Measurements from ENCODE around the gene ABCC12. TPM values are rescaled to one million over a fixed set of nuclear protein-coding genes. Genes with fewer than 3 reads are reported as not detected.

The ABCC12 gene
- total and polyA plus RNA-seq, 4 donors: 0.25 TPM; not detected in 3

DNA sequence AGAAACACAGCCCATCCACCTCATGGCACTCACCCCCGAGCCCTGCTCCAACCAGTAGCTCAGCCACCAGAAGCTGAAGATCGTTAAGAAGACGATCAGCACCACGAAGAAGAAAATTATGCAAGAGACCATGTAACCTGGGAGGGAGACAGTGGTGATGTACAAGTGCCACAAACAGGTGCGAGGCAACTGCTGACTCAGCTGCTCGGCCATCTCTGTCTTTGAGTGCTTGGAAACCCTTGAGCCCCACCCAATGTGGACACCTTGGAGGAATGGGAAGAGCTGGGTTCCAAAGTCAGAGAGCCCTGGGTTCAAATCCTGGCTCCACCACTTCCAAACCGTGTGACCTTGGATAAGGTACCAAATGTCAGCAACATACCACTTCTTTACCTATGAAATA is 38.1 kb upstream of the ABCC12 start:
- Histone ChIP-seq H3K36me3 (ENCODE audit: control insufficient read depth in 4 of 4, insufficient read depth in 3 of 4, low read depth in 1 of 4, low read length in 3 of 4) (no peaks in the 10 kb centered on the region), H3K4me1 (ENCODE audit: control insufficient read depth in 4 of 4, insufficient read depth in 4 of 4, low read length in 3 of 4) (peaks cover 0 to 8% (median 5%) of the 10 kb centered on the region in 4 donors), H3K27me3 (ENCODE audit: control insufficient read depth in 4 of 4, insufficient read depth in 4 of 4, low read length in 3 of 4) (no peaks in the 10 kb centered on the region), H3K4me3 (ENCODE audit: low read depth in 1 of 3, low read length in 3 of 3) (no peak overlapping the region), H3K9ac (ENCODE audit: low read depth in 1 of 2, low read length in 2 of 2) (no peak overlapping the region), H3K27ac (ENCODE audit: low read depth in 1 of 2, low read length in 2 of 2) (no peak overlapping the region), H3K9me3 (ENCODE audit: control insufficient read depth in 4 of 4, low read length in 3 of 4) (no peaks in the 10 kb centered on the region)
- 94% methylated on average over 7 of the region's 7 CpGs for WGBS
- TF ChIP-seq, protein P1, sequence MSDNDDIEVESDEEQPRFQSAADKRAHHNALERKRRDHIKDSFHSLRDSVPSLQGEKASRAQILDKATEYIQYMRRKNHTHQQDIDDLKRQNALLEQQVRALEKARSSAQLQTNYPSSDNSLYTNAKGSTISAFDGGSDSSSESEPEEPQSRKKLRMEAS (IDR thresholded peaks at IDR 0.05): no peak
- TF ChIP-seq GABPA (IDR thresholded peaks at IDR 0.05 in 1 of 2, conservative IDR thresholded peaks at IDR 0.05 in 1 of 2) (no peak), YY1 (IDR thresholded peaks at IDR 0.05) (no peak), JUND (IDR thresholded peaks at IDR 0.05) (no peak), FOXA2 (IDR thresholded peaks at IDR 0.05) (no peak)
- TF ChIP-seq, protein P2, sequence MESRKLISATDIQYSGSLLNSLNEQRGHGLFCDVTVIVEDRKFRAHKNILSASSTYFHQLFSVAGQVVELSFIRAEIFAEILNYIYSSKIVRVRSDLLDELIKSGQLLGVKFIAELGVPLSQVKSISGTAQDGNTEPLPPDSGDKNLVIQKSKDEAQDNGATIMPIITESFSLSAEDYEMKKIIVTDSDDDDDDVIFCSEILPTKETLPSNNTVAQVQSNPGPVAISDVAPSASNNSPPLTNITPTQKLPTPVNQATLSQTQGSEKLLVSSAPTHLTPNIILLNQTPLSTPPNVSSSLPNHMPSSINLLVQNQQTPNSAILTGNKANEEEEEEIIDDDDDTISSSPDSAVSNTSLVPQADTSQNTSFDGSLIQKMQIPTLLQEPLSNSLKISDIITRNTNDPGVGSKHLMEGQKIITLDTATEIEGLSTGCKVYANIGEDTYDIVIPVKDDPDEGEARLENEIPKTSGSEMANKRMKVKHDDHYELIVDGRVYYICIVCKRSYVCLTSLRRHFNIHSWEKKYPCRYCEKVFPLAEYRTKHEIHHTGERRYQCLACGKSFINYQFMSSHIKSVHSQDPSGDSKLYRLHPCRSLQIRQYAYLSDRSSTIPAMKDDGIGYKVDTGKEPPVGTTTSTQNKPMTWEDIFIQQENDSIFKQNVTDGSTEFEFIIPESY (IDR thresholded peaks at IDR 0.05): no peak
- TF ChIP-seq, protein P3, sequence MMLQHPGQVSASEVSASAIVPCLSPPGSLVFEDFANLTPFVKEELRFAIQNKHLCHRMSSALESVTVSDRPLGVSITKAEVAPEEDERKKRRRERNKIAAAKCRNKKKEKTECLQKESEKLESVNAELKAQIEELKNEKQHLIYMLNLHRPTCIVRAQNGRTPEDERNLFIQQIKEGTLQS (IDR thresholded peaks at IDR 0.05): no peak
- no peak for DNase-seq (ENCODE audit: low spot score)

DNA sequence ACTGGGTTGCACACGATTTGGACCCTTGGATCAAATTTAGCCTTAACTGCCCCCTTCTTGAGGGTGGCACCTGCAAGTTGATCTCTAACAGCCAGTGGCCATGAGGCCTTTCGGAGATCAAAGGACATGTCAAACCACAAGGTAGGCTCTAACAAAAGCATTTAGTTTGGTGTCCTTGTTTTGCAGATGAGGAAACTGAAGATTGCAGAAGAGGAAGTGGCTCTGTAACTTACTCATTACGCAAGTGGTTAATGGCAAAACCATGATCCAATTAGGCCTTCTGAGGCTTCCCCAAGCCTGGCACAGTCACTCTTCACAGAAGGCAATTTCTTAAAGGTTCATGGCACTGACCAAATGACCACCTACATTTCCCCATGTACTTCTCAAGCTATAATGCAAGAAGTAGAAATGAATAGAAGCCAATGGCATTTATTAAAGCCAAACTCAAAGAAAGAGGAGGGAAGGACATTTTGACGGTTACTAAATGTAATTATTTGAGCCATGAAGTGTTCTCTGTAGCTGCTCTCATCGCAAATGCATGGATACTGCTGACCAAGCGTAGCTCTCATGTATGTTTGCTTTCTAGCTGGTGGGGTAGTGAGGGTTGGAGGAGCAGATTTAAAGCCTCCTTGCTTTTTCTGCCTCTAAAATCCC is 32.8 kb upstream of the ABCC12 start:
- Histone ChIP-seq H3K9me3 (ENCODE audit: control insufficient read depth in 4 of 4, low read length in 3 of 4) (no peaks in the 10 kb centered on the region), H3K36me3 (ENCODE audit: control insufficient read depth in 4 of 4, insufficient read depth in 3 of 4, low read depth in 1 of 4, low read length in 3 of 4) (no peaks in the 10 kb centered on the region), H3K9ac (ENCODE audit: low read depth in 1 of 2, low read length in 2 of 2) (no peak overlapping the region), H3K27ac (ENCODE audit: low read depth in 1 of 2, low read length in 2 of 2) (no peak overlapping the region), H3K4me3 (ENCODE audit: low read depth in 1 of 3, low read length in 3 of 3) (no peak overlapping the region), H3K4me1 (ENCODE audit: control insufficient read depth in 4 of 4, insufficient read depth in 4 of 4, low read length in 3 of 4) (no peaks in the 10 kb centered on the region), H3K27me3 (ENCODE audit: control insufficient read depth in 4 of 4, insufficient read depth in 4 of 4, low read length in 3 of 4) (no peaks in the 10 kb centered on the region)
- 89% methylated on average over 6 of the region's 6 CpGs for WGBS
- TF ChIP-seq, protein P3 (IDR thresholded peaks at IDR 0.05): no peak
- TF ChIP-seq, protein P1 (IDR thresholded peaks at IDR 0.05): no peak
- TF ChIP-seq HNF4G (IDR thresholded peaks at IDR 0.05): no peak
- no peak for DNase-seq (ENCODE audit: low spot score)

DNA sequence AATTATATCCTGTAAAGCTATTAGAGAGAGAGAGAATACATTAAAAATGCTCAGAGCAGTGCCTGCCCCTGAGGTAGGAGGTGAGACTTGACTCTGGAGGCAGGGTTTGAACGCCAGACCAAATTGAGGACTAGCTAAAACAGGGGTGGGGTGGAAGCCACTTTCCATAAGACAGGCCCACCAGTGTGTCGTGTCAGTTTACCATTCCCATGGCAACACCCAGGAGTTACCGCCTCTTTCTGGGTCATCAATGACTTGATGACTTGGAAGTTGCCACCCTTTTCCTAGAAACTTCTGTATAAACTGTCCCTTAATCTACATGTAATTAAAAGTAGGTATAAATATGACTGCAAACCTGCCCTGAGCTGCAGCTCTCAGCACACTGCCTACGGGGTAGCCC is 32.0 kb upstream of the ABCC12 start:
- no peak overlapping the region for H3K9ac ChIP-seq (ENCODE audit: low read depth in 1 of 2, low read length in 2 of 2)
- no peaks in the 10 kb centered on the region for H3K4me1 ChIP-seq (ENCODE audit: control insufficient read depth in 4 of 4, insufficient read depth in 4 of 4, low read length in 3 of 4)
- no peak overlapping the region for H3K27ac ChIP-seq (ENCODE audit: low read depth in 1 of 2, low read length in 2 of 2)
- no peaks in the 10 kb centered on the region for H3K36me3 ChIP-seq (ENCODE audit: control insufficient read depth in 4 of 4, insufficient read depth in 3 of 4, low read depth in 1 of 4, low read length in 3 of 4)
- TF ChIP-seq FOXA1 (IDR thresholded peaks at IDR 0.05) (no peak), GABPA (IDR thresholded peaks at IDR 0.05 in 1 of 2, conservative IDR thresholded peaks at IDR 0.05 in 1 of 2) (no peak)
- TF ChIP-seq, protein P4, sequence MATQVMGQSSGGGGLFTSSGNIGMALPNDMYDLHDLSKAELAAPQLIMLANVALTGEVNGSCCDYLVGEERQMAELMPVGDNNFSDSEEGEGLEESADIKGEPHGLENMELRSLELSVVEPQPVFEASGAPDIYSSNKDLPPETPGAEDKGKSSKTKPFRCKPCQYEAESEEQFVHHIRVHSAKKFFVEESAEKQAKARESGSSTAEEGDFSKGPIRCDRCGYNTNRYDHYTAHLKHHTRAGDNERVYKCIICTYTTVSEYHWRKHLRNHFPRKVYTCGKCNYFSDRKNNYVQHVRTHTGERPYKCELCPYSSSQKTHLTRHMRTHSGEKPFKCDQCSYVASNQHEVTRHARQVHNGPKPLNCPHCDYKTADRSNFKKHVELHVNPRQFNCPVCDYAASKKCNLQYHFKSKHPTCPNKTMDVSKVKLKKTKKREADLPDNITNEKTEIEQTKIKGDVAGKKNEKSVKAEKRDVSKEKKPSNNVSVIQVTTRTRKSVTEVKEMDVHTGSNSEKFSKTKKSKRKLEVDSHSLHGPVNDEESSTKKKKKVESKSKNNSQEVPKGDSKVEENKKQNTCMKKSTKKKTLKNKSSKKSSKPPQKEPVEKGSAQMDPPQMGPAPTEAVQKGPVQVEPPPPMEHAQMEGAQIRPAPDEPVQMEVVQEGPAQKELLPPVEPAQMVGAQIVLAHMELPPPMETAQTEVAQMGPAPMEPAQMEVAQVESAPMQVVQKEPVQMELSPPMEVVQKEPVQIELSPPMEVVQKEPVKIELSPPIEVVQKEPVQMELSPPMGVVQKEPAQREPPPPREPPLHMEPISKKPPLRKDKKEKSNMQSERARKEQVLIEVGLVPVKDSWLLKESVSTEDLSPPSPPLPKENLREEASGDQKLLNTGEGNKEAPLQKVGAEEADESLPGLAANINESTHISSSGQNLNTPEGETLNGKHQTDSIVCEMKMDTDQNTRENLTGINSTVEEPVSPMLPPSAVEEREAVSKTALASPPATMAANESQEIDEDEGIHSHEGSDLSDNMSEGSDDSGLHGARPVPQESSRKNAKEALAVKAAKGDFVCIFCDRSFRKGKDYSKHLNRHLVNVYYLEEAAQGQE (IDR thresholded peaks at IDR 0.05): no peak
- TF ChIP-seq, protein P3 (IDR thresholded peaks at IDR 0.05): no peak
- TF ChIP-seq, protein P5, sequence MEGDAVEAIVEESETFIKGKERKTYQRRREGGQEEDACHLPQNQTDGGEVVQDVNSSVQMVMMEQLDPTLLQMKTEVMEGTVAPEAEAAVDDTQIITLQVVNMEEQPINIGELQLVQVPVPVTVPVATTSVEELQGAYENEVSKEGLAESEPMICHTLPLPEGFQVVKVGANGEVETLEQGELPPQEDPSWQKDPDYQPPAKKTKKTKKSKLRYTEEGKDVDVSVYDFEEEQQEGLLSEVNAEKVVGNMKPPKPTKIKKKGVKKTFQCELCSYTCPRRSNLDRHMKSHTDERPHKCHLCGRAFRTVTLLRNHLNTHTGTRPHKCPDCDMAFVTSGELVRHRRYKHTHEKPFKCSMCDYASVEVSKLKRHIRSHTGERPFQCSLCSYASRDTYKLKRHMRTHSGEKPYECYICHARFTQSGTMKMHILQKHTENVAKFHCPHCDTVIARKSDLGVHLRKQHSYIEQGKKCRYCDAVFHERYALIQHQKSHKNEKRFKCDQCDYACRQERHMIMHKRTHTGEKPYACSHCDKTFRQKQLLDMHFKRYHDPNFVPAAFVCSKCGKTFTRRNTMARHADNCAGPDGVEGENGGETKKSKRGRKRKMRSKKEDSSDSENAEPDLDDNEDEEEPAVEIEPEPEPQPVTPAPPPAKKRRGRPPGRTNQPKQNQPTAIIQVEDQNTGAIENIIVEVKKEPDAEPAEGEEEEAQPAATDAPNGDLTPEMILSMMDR (IDR thresholded peaks at IDR 0.05; ENCODE audit: low read depth, low read length, missing input control): no peak
- H3K4me3 ChIP-seq (ENCODE audit: low read depth in 1 of 3, low read length in 3 of 3): no peak overlapping the region
- WGBS: 94% methylated on average over 4 of the region's 4 CpGs
- no peak for DNase-seq (ENCODE audit: low spot score)
- H3K27me3 ChIP-seq (ENCODE audit: control insufficient read depth in 4 of 4, insufficient read depth in 4 of 4, low read length in 3 of 4): no peaks in the 10 kb centered on the region
- no peaks in the 10 kb centered on the region for H3K9me3 ChIP-seq (ENCODE audit: control insufficient read depth in 4 of 4, low read length in 3 of 4)
